SK-N-SH treated with all-trans-retinoic acid at 6 μM for 48 hours (cell line): ENCODE results near the gene ZBED5.

Experiments
- ARNTL ChIP-seq: fragments of 450-650 bp; formaldehyde crosslinking; IDR thresholded peaks from 2 replicates; pipeline ENCODE4 v1.5.0; 2020; ENCODE audit warnings: low read depth, mild to moderate bottlenecking, moderate library complexity, borderline replicate concordance
- CSRNP3 ChIP-seq: fragments of 250-450 bp; sonication (Bioruptor Pico); IDR thresholded peaks from 2 replicates; pipeline ENCODE4 v1.5.1; 2021; ENCODE audit warnings: mild to moderate bottlenecking, moderate library complexity
- ISL1 ChIP-seq: fragments of 250-450 bp; sonication (Bioruptor Pico); IDR thresholded peaks from 2 replicates; pipeline ENCODE4 v2.1.2; 2022; ENCODE audit warnings: mild to moderate bottlenecking, moderate library complexity
- OSR1 ChIP-seq: fragments of 250-450 bp; sonication (Bioruptor Pico); IDR thresholded peaks from 2 replicates; pipeline ENCODE4 v1.8.0; 2022; ENCODE audit warnings: moderate library complexity, mild to moderate bottlenecking, inconsistent platforms
- PATZ1 ChIP-seq: fragments of 250-450 bp; sonication (Bioruptor Pico); IDR thresholded peaks from 2 replicates; pipeline ENCODE4 v1.8.0; 2020; ENCODE audit warnings: mild to moderate bottlenecking, moderate library complexity, borderline replicate concordance
- POU6F1 ChIP-seq: fragments of 250-450 bp; sonication (Bioruptor Pico); IDR thresholded peaks from 2 replicates; pipeline ENCODE4 v1.8.0; 2021; ENCODE audit warnings: low read depth, mild to moderate bottlenecking, moderate library complexity, borderline replicate concordance
- PPARA ChIP-seq: fragments of 250-450 bp; sonication (Bioruptor Pico); IDR thresholded peaks from 2 replicates; pipeline ENCODE4 v1.5.0; 2020; ENCODE audit warnings: mild to moderate bottlenecking, borderline replicate concordance
- RARB ChIP-seq: fragments of 250-450 bp; sonication (Bioruptor Pico); IDR thresholded peaks from 2 replicates; pipeline ENCODE4 v1.8.0; 2021; ENCODE audit warnings: mild to moderate bottlenecking, moderate library complexity
- SNAI2 ChIP-seq: fragments of 250-450 bp; sonication (Bioruptor Pico); IDR thresholded peaks from 2 replicates; pipeline ENCODE4 v1.5.0; 2020; ENCODE audit warnings: mild to moderate bottlenecking, moderate library complexity
- ZC3H10 ChIP-seq: fragments of 250-450 bp; sonication (Bioruptor Pico); IDR thresholded peaks from 2 replicates; pipeline ENCODE4 v1.5.1; 2021; ENCODE audit warnings: mild to moderate bottlenecking, moderate library complexity
- ZFP30 ChIP-seq: fragments of 450-650 bp; formaldehyde crosslinking; IDR thresholded peaks from 2 replicates; pipeline ENCODE4 v1.5.0; 2022; ENCODE audit warnings: mild to moderate bottlenecking, moderate library complexity
- ZNF8 ChIP-seq: fragments of 450-650 bp; formaldehyde crosslinking; IDR thresholded peaks from 2 replicates; pipeline ENCODE4 v1.5.0; 2020; ENCODE audit warnings: mild to moderate bottlenecking, moderate library complexity
- TF ChIP-seq, protein P1 (sequence below): fragments of 250-450 bp; sonication (Bioruptor Pico); IDR thresholded peaks from 2 replicates; pipeline ENCODE4 v1.5.1; 2020; ENCODE audit warnings: low read depth, mild to moderate bottlenecking, moderate library complexity

DNA sequence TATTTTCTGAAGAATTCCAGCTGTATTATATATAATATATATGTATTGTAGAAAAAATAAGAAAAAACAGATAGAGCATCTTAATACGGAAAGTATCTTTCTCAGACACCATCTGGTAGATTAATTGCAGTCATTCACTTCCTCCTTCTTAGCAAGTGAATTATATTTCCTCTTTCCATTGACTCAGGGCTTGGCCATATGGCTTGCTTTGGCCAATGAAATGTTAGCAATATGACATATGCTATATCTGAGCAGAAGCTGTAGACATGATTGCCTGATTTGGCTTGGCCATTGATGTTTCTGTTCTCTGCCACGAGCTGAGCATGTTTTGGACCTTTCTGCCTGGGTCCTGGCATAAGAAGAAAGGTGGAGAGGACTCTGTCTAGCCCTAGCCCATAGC is 34.4 kb upstream of the ZBED5 start:
- TF ChIP-seq SNAI2 (CRISPR knock-in tag): no peak
- TF ChIP-seq ZC3H10 (CRISPR knock-in tag): no peak
- TF ChIP-seq RARB (CRISPR knock-in tag): no peak
- TF ChIP-seq, protein P1, sequence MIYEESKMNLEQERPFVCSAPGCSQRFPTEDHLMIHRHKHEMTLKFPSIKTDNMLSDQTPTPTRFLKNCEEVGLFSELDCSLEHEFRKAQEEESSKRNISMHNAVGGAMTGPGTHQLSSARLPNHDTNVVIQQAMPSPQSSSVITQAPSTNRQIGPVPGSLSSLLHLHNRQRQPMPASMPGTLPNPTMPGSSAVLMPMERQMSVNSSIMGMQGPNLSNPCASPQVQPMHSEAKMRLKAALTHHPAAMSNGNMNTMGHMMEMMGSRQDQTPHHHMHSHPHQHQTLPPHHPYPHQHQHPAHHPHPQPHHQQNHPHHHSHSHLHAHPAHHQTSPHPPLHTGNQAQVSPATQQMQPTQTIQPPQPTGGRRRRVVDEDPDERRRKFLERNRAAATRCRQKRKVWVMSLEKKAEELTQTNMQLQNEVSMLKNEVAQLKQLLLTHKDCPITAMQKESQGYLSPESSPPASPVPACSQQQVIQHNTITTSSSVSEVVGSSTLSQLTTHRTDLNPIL (CRISPR knock-in tag): no peak
- no peak for TF ChIP-seq CSRNP3 (CRISPR knock-in tag)
- no peak for TF ChIP-seq PATZ1 (CRISPR knock-in tag)
- TF ChIP-seq POU6F1 (CRISPR knock-in tag): no peak
- no peak for TF ChIP-seq OSR1
- no peak for TF ChIP-seq PPARA (CRISPR knock-in tag)
- no peak for TF ChIP-seq ZFP30
- no peak for TF ChIP-seq ARNTL (CRISPR knock-in tag)
- TF ChIP-seq ZNF8 (CRISPR knock-in tag): no peak
- no peak for TF ChIP-seq ISL1 (CRISPR knock-in tag)
